DOHH2 (cell line): ENCODE data around the gene SP140.

ENCODE experiments used
- H3F3A ChIP-seq: fragments of 200-600 bp; sonication (generic), shearing (Covaris generic); 2 replicates; pipeline ENCODE4 v1.6.0; 2016; ENCODE audit warnings: antibody characterized with exemption, mild to moderate bottlenecking; ENCODE audit not compliant: control insufficient read depth, insufficient read depth
- H3K27ac ChIP-seq: fragments of 200-600 bp; sonication (generic); 2 replicates; pipeline ENCODE4 v1.5.1; 2014; ENCODE audit warnings: low read depth, mild to moderate bottlenecking, low read length, moderate library complexity
- H3K27me3 ChIP-seq: fragments of 200-600 bp; sonication (generic); 2 replicates; pipeline ENCODE4 v1.6.1; 2014; ENCODE audit warnings: mild to moderate bottlenecking, low read length, mixed read lengths; ENCODE audit not compliant: control insufficient read depth
- H3K36me3 ChIP-seq: fragments of 200-600 bp; sonication (generic); 2 replicates; pipeline ENCODE4 v1.6.1; 2014; ENCODE audit warnings: mild to moderate bottlenecking, low read length, moderate library complexity, mixed read lengths; ENCODE audit not compliant: control insufficient read depth
- H3K4me1 ChIP-seq: fragments of 200-600 bp; sonication (generic); 2 replicates; pipeline ENCODE4 v1.6.1; 2014; ENCODE audit warnings: mild to moderate bottlenecking, low read length, mixed read lengths; ENCODE audit not compliant: control insufficient read depth
- H3K4me2 ChIP-seq: fragments of 200-600 bp; sonication (generic); 2 replicates; pipeline ENCODE4 v1.6.0; 2014; ENCODE audit warnings: mild to moderate bottlenecking, low read length, moderate library complexity
- H3K4me3 ChIP-seq: fragments of 200-600 bp; sonication (generic); 2 replicates; pipeline ENCODE4 v1.5.1; 2014; ENCODE audit warnings: mild to moderate bottlenecking, low read length, mixed read lengths
- H3K79me2 ChIP-seq: fragments of 200-600 bp; sonication (generic); 2 replicates; pipeline ENCODE4 v1.6.1; 2014; ENCODE audit warnings: mild to moderate bottlenecking, low read length, mixed read lengths; ENCODE audit not compliant: control insufficient read depth
- H3K9me2 ChIP-seq: fragments of 200-600 bp; sonication (generic); replicated peaks from 2 replicates; pipeline ENCODE4 v1.6.1; 2014; ENCODE audit warnings: mild to moderate bottlenecking, low read length, mixed read lengths; ENCODE audit not compliant: control insufficient read depth
- H3K9me3 ChIP-seq: fragments of 200-600 bp; sonication (generic); 2 replicates; pipeline ENCODE4 v1.6.1; 2014; ENCODE audit warnings: antibody characterized with exemption, low read length, mixed read lengths; ENCODE audit not compliant: control insufficient read depth, insufficient read depth
- H4K20me1 ChIP-seq: fragments of 200-600 bp; sonication (generic); 2 replicates; pipeline ENCODE4 v1.6.0; 2014; ENCODE audit warnings: low read depth, mild to moderate bottlenecking, antibody characterized with exemption, low read length, moderate library complexity; ENCODE audit not compliant: control insufficient read depth, insufficient read depth
- CTCF ChIP-seq: fragments of 200-600 bp; sonication (generic); IDR thresholded peaks from one replicate; pipeline ENCODE4 v1.5.1; 2014; ENCODE audit warnings: antibody characterized with exemption, mild to moderate bottlenecking, low read depth, low read length; ENCODE audit not compliant: poor library complexity, severe bottlenecking
- EZH2phosphoT487 ChIP-seq: fragments of 200-600 bp; sonication (generic); IDR thresholded peaks from 2 replicates; pipeline ENCODE4 v1.6.1; 2017; ENCODE audit warnings: borderline replicate concordance, mild to moderate bottlenecking, antibody characterized with exemption, low read length, moderate library complexity, mixed read lengths

The SP140 gene

GRCh38 chr2:230202430-230203109, 23.0 kb upstream of the SP140 start:
- Histone ChIP-seq H3K9me2 (no peaks in the 10 kb centered on the region), H3K4me1 (peaks cover 51% of the 10 kb centered on the region), H4K20me1 (no peaks in the 10 kb centered on the region), H3K79me2 (peaks cover 34% of the 10 kb centered on the region), H3K9me3 (no peaks in the 10 kb centered on the region), H3K27ac (peak overlapping the region; percentile 91), H3K36me3 (peaks cover 17% of the 10 kb centered on the region), H3K4me2 (peak overlapping the region; percentile 89), H3K4me3 (peak overlapping the region; percentile 81), H3F3A (peaks cover 18% of the 10 kb centered on the region), H3K27me3 (no peaks in the 10 kb centered on the region)
- TF ChIP-seq EZH2phosphoT487 (no peak), CTCF (peak; percentile 74)

- Histone ChIP-seq H3K9me3 (no peaks in the 10 kb centered on the region), H3K4me2 (peak overlapping the region; percentile 89), H4K20me1 (no peaks in the 10 kb centered on the region), H3K36me3 (peaks cover 22% of the 10 kb centered on the region), H3F3A (peaks cover 24% of the 10 kb centered on the region), H3K27ac (peak overlapping the region; percentile 91), H3K4me1 (peaks cover 57% of the 10 kb centered on the region), H3K4me3 (peak overlapping the region; percentile 81), H3K27me3 (no peaks in the 10 kb centered on the region), H3K79me2 (peaks cover 35% of the 10 kb centered on the region), H3K9me2 (no peaks in the 10 kb centered on the region)
- TF ChIP-seq CTCF (no peak), EZH2phosphoT487 (no peak)
Measured at GRCh38 chr2:230203110-230203676, 22.3 kb upstream of the SP140 start.

- Histone ChIP-seq H3K27ac (peak overlapping the region; percentile 91), H3K36me3 (peaks cover 28% of the 10 kb centered on the region), H3K79me2 (peaks cover 52% of the 10 kb centered on the region), H3F3A (peaks cover 26% of the 10 kb centered on the region), H3K4me2 (peak overlapping the region; percentile 89), H3K9me3 (no peaks in the 10 kb centered on the region), H3K27me3 (no peaks in the 10 kb centered on the region), H3K4me3 (peak overlapping the region; percentile 81), H4K20me1 (no peaks in the 10 kb centered on the region), H3K9me2 (no peaks in the 10 kb centered on the region), H3K4me1 (peaks cover 76% of the 10 kb centered on the region)
- TF ChIP-seq CTCF, result no peak
- no peak for TF ChIP-seq EZH2phosphoT487
Measured at GRCh38 chr2:230205034-230205433, 20.5 kb upstream of the SP140 start.
